Epidermal melanocyte (primary cell): ENCODE data around the gene DNAJC1.

Source experiments
- DNase-seq: peaks from one replicate; pipeline ENCODE4 v3.0.0; 2011; ENCODE audit warnings: low spot score; ENCODE audit not compliant: insufficient read length

DNAJC1 gene

DNA sequence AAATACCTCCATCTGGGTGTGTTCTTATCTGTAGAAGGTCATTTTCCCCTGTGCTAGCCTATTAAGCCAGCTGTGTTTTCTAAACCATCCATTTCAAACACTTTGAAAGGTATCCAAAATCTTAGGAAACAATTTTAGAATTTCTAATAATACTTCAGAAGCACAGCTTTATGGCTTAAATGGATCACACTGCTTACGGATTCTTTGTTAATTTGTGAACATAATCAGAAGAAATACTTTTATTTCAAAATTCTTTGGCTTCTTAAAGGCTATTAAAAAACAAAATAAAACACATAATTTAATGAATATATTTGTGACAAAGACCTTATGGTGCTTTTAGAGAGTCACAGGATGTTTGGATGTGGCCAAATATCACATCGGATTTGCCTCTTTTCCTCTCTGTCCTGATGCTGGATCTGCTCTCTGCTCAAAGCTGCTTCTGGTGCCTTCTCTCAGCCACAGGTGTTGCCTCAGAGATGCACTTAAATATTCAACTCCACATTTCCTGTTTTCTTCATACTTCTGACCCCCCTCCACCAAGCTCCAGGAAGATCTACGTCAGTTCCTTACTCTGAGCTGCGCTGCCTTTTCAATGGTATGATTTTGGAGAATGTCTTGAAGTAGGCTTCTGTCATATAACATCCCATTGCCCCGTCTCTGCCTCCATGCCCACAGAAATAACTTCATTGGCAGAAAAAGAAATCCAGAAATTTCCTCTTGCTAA is 238.9 kb downstream of the DNAJC1 start:
- DNase-seq: no peak

DNA sequence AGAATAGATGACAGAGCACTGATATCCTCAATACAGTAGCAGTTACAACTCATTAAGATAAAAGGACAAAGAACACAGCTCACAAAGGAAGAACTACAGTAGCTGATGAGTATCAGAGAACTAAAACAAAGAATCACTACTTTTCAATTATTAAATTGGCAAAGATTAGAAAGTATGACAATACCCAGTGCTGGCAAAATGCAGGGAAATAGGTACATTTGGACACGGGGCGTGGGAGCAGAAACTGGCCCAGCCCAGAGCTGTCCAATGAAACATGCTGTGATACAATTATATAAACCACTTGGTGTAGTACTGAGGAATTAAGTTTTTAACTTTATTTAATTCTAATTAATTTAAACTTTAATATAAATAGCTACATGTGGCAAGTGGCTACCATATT is 243.2 kb downstream of the DNAJC1 start:
- no peak for DNase-seq

DNA sequence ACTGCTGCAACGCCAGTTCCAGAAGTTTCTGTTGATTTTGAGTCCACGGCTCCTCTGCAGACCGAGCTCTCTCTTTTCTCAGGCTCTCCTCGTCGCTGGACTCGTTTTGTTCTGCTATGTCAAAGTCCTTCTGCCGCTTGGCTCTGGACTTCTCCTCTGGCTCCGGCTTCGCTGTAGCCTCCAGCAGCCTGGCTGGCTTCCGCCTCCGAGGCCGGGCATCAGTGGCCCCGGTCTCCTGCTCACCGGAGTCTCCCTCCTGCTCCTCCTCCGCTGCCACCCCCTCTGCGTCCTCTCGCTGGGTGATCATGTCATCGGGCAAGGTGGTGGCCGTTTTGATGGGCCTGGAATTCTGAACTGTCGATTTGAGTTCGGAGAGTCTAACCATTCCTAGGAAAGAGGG is 244.3 kb downstream of the DNAJC1 start:
- DNase-seq: no peak

DNA sequence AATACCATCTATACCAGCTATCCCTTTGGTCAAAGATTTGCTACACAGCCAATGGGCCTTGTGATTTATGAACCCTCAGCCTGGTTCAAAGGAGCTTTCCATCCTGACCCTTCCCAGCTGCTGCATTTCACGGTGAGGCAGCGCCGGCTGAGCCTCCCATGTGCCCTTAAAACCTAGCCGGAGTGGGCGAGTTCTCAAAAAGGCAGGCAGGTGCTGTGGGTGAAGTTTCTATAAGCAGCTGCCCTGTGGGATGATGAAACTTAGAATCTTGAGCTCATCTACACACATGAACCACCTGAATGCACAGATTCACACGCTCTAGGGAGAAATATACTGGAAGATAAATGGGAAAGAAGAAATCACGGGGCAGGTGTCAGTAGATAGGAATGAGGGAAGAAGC is 244.8 kb downstream of the DNAJC1 start:
- DNase-seq: no peak

DNA sequence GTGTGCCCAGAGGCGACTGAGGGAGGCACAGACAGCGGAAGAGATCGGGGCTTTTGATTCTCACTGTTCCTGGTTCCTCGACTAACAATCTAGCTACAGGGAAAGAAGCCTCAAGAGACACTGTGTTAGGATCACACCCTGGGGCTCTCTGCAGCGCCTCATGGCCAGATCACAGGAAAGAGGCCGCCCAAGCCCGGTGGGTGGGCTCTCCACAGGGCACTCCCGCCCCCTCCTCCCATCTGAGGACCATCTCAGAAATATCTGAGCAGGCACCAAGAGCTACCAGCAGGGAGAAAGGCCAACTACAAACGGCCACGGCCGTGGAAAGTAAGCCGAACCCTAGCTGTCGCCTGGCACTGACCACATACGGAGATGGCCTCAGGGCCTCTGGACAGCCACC is 245.3 kb downstream of the DNAJC1 start:
- no peak for DNase-seq

DNA sequence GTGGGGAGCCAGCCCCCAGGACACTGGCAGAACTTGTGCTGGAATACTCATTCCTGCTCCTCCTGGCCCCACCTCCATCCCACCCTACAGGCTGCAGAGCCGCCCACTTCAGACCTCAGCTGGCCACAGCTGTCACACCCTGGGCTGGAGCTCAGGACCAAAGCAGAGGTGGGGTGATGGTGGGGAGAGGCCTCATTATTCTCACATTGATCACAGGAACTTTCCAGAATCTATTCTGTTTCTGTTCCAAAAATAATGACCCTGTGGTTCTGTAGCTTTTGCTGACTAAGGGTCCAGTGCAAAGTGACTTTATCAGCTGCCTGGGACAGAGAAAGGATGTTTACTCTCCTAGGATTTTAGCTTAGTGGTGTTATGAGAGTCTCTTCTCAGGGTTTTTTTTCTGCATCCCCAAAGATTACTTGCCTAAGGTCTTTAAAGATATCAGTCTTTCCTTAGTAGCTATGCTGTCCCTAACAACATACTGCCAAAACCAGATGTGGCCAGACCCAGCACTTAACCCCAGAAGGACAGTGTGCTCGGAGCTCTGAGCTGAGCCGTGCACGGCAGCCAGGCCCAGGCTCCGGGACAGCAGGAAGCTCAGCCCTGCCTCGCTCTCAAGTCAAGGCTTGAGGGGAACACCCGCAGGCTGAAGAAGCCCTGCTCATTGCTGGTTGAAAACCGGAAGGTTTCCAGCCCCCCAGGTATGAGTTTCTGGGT is 246.2 kb downstream of the DNAJC1 start:
- DNase-seq: no peak

DNA sequence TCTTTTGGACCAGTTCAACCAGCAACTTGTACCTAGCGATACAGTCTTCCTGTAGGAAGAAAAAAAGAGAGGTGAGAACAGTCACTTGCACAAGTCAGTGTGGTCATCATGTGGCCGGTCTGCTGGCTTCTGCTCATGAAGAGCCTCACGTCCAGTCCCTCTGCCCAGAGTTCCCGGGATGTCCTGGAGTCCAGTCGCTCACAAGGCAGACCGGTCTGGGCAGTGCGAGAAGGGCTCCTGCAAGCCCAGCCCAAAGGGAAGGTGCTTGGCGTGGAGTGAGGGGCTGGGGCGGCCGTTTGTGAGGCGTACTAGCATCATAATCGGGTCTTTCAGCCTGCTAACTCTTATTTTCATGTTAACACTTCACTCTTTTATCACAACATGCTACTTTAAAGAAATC is 246.8 kb downstream of the DNAJC1 start:
- DNase-seq: no peak

DNA sequence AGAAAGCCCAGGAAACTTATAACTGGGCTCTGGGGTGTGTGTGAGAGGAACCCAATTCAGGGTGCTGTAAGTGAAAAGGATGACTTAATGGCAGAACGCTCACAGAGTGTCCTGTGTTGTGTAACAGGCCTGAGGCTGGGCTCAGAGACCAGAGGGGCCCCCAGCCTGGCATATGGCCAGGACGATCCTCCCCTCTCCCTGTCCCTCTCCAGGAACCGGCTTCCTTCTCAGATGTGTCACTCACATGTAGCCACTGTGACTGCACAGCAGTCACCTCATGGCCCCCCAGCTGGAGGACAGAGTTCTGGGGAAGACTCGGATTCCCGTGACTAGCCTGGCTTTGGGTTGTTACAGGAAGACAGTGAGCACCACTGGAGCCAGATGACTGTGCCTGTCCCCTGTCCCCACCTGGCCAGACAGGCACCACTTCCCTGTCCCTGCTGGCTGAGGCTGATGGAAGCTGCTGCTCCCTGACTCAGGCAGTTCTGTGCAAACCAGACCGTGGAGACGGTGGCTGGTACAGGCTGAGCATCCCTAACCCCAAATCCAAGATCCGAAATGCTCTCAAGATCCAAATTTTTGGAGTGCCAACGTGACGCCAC is 249.0 kb downstream of the DNAJC1 start:
- DNase-seq: no peak

DNA sequence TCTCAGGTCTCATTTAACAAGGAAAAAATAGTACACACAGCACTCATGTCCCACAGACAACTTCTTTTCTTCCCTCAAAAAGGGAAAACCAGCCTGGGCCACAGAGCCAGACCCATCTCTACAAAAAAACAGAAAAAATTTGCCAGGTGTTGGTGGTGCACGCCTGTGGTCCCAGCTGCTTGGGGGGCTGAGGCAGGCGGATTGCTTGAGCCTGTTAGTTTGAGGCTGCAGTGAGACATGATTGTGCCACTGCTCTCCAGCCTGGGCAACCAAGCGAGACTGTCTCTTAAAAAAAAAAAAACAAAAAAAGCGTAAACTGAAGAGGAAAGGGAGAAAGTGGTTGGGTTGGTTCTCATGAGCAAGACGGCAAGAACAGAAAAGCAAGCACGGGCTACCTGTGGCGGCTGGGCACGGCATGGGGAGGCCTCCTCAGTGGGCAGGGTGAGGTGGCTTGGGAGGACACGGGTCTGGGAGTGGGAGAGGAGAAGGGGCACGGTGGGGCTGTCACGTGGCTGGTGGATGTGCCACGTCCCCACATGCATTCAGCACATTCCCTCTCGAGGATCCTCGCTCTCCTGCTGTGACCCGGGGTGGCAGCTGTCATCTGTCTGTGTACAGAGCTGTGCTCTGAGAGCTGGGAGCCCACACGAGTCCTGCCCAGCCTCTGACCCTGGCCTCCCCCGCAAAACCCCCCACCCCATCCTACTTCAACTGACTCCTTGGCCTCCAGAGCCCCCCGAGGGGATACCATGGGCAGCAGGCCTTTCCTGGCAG is 249.8 kb downstream of the DNAJC1 start:
- no peak for DNase-seq

DNA sequence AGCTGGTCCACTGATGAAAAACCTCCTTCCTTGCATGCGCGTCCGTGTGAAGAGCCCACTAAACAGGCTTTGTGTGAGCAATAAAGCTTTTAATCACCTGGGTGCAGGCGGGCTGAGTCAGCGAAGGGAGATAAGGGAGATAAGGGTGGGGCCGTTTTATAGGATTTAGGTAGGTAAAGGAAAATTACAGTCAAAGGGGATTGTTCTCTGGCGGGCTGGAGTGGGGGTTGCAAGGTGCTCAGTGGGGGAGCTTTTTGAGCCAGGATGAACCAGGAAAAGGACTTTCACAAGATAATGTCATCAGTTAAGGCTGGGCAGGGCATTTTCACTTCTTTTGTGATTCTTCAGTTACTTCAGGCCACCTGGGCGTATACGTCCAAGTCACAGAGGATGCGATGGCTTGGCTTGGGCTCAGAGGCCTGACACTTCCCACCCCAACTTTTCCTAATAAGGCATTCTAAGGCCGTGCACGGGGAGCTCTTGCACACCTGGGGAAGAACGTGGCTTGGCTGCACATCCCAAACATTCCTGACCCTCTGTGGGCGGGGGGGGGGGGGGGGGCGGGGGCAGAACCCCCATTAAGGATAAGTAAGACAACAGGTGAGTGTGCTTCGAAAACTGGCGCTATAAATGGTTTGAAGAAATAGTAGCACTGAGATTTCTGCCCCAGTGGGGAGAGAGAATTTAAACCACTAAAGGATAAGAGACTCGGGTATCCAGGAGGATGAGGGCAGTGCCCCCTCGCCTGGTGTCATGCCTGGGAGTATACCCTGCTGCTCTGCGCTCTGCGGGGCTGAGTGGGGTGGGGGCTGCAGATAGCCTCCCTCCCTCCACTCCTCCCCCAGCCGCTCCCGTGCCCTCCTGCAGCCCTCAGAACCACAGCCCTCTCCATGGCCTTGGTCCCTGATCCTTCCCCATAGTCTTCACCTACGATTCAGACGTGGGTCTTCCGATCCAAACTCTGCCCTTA is 251.9 kb downstream of the DNAJC1 start:
- DNase-seq: no peak

DNA sequence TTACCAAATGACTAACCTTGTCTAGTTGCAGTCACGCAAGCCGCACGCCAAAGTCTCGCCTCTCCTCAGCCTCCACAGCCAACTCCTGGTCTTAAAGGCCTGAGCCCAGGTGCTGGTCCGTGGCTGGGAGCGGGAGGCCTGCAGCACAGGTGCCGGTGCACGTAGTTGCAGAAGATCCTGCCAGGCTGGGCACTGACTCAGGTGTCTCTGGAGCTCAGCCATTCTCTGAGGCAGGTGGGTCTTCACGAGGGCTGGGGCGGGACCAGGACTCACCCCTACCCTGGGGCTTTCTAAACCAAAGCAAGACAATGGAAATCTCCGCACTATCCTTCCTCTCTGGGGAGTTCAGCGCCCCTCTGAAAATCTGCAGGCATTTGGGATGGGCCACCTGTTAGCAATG is 253.1 kb downstream of the DNAJC1 start:
- DNase-seq: no peak

DNA sequence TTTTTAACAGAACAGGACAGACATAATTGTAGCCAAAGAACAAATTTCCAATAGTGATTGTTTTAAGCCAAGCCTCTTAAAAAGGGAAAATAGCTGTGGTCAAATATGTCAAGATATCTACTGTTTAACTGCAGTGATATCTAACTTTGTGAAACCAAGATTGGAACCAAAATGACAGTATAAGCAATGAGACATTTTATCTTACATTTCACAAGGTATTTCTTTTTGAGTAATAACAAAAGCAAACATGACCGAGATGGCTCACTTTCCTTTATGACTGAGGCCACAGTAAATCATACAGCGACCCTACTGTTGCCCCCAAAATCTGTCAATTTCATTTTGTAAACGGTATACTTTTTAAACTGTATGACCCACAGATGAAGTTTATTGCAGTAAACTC is 253.7 kb downstream of the DNAJC1 start:
- no peak for DNase-seq

DNA sequence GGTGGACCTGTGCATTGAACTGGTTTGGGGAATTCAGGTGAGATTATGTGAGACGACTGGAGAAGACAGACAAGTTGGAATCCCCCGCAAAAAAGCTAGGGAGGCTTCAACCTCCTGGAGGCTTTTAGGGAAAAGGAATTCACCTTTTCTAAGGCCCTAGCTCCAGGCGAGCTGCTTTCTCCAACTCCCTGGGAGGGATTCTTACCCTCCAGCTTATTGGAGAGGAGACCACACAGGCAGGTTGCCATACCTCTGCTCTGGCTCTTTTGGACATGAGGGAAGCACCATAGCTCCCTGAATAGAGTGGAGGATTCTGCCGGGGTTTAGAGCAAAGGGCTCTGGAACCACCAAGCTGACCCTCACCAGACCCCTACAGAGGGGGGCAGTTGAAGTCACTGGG is 255.7 kb downstream of the DNAJC1 start:
- DNase-seq: no peak

DNA sequence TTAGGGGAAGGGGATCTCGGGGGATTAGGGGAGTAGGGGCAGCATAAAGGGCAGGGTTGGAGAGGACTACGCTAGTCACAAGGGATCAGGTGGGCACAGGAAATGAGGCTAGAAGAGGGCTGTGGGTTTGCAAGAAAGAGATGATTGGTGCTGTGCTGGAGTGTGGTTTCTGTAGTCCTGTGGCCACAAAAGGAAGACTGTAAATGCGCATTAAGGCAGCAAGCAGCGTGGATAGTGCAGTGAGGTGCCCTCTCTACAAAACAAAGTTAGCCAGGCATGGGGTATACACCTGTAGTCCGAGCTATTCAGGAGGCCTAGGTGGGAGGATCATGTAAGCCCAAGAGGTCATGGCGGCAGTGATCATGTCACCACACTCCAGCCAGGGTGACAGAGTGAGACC is 257.4 kb downstream of the DNAJC1 start:
- no peak for DNase-seq

DNA sequence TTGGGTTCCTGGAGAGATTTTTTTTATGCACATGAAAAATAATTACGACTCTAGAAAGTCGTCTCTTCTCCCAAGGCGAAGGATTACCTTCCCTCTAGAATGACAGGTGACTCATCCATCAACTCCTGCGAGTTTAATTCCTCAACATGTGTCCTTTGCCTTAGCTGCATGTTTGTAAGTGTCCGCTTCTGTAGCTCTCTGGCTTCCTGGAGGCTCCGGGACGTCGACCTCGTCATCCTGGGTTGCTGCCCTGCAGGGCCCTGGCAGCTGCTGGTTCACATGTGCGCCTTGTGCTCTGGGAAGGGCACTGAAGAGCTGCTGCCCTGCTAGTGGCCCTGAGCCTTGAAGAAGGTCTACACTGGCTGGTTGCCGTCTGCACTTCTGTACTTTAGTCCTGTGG is 259.3 kb downstream of the DNAJC1 start:
- no peak for DNase-seq

DNA sequence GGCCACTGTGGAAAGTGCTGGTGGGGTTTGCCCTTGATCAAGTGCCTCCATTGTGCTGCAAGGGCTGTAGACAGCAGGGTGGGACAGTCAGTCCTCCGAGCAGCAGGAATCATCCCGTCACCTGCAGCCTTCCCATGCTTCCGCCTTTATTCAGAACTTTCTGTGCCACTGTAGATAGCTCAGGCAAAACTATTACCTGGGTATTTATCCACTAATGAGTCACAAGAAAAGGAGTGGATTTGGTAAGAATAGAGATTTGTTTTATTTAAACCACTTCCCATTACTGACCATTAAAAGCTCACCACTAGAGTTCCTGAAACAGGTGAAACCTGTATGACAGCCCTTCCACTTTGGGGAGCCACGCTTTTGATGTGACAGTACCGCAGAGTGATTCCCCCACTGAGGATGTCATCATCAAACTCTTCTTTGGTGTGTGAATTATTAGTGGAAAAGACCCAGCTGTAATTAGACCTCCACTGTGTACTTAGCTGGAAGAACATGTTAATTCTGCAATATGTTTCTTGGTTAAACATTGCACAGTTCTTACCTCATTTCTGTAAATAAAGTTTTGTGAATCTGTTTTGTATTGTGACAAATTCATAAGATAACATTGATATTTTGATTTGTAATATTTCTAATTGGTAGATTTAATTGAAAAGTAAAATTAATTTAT is 260.7 kb downstream of the DNAJC1 start:
- DNase-seq: no peak

DNA sequence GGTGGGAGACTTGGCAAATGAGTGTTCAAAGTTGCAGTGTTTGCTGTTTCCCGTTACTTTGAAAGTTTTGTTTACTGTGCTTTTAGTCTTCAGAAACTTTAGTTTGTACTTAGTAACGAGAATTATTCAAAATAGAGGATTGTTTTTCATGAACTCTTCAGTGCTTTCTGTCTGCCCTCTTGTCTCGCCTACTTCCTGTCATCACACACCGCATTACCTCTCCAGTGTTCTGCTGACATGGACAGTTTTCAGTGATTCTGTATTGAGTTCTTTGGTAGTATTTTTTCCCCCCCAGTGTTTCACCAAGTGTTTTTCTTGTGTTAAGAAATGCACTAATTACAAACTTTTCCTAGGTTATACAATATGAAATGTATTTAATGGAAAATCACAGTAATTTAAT is 262.5 kb downstream of the DNAJC1 start:
- DNase-seq: no peak

DNA sequence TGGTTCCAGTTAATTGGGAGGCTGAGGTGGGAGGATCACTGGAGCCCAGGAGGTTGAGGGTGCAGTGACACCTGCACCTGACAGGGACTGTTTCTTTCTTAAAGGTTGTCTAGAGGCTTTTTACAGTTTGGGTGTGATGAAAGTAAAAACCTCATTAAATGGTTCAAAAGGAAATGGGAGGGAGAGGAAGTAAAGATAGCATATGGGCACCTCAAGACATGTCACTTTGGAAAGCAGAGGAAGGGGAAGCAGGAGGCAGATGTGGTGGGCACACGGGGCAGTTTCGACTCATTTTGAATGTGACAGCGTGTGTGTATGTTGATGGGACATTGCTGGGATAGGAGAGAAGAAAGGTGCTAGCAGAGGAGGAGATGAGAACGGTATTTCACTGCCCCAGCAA is 266.4 kb downstream of the DNAJC1 start:
- DNase-seq: no peak

DNA sequence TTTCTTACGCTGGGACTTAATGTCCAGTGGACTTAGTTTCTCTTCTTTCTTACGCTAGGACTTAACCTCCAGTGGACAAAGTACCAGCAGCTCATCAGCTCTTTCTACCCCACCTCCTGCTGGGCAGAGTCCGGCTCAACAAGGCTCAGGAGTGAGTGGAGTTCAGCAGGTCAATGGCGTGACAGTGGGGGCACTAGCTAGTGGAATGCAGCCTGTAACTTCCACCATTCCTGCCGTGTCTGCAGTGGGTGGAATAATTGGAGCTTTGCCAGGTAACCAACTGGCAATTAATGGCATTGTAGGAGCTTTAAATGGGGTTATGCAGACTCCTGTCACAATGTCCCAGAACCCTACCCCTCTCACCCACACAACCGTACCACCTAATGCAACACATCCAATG is 269.8 kb downstream of the DNAJC1 start:
- no peak for DNase-seq

DNA sequence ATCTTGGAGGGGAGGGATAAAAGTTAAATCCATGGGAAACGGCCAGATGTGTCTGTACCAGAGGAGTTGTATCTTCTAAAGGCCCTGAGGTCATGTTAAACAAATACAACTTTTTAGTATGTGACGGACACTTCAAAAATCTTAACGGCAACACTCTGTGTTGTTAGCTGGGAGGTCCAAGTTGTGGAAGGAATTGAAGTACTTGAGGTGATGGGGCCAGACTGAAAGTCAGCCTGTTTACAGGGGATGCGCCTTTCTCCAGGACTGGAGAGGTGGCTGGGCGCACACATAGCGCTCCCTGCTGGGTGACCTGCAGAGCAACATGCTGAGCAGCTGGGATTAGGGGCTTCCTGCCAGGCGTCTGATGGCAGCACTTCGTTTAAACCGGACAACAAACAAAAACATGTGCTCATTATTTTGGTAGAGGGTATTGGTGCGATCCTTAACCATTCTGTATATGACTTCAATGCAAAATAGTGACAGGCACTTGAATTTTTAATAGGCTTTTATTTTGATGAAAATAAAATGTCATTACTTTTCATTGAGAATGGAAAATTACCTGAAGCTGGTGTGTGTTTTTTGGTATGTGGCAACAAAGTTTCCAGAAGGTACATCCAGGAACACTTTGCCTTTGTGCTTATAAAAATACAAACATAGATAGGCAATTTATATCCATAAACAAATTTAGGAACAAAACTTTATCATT is 271.3 kb downstream of the DNAJC1 start:
- DNase-seq: no peak
